Pancreas (tissue), 10 donors: ENCODE results near the gene CRADD. TPM values are rescaled to one million over a fixed set of nuclear protein-coding genes. Genes with fewer than 3 reads are reported as not detected.

ENCODE experiments used
- ATAC-seq, 4 donors: fragments of 200-7000 bp; cut with Tn5 transposase; one replicate each; pipeline versions ENCODE4 v1.8.0 to v1.9.1; 2020; ENCODE audit warnings: mild to moderate bottlenecking in 4 of 4, moderate library complexity in 4 of 4
- DNase-seq, 6 donors: peaks; one replicate each; pipeline ENCODE4 v3.0.0-alpha.2; 2020
- FAIRE-seq: peaks from 2 replicates; lab custom pipeline; 2012; peaks lifted over from hg19 to GRCh38; lab: Jason Lieb, UNC
- H3K27ac ChIP-seq, 4 donors: fragments of 200-600 bp; sonication (generic); 1 replicate in 3 of 4; 2 replicates in 1 of 4; pipeline versions ENCODE4 v1.5.0 to v1.8.0; 2020
- H3K27me3 ChIP-seq, 4 donors: fragments of 200-600 bp; one replicate each; pipeline ENCODE4 v1.8.0; 2021
- H3K36me3 ChIP-seq, 3 donors: fragments of 200-600 bp; sonication (generic) in 1 of 3; one replicate each; pipeline versions ENCODE4 v1.5.0 to v1.8.0; 2020 to 2021
- H3K4me1 ChIP-seq, 3 donors: fragments of 200-600 bp; one replicate each; pipeline ENCODE4 v1.8.0; 2021
- H3K4me3 ChIP-seq, 4 donors: fragments of 200-600 bp; sonication (generic) in 2 of 4; one replicate each; pipeline versions ENCODE4 v1.5.0 to v1.8.0; 2020 to 2021
- H3K9me3 ChIP-seq, 4 donors: fragments of 200-600 bp; one replicate each; pipeline ENCODE4 v1.8.0; 2021
- CTCF ChIP-seq, 4 donors: fragments of 200-600 bp; sonication (generic) in 3 of 4; IDR thresholded peaks; one replicate each; pipeline versions ENCODE4 v1.5.0 to v1.8.0; 2021; ENCODE audit warnings: antibody characterized with exemption in 4 of 4
- WGBS, 2 donors: extraction: QIAGEN DNeasy Blood & Tissue Kit; methylation state at CpG; one replicate each; pipeline ENCODE4 v1.1.7; 2013; 5-methylcytosine and 5-hydroxymethylcytosine counted together
- intact Hi-C, 3 donors: fragments of 100-400 bp; cut with DNase I; formaldehyde crosslinking; loops; one replicate each; pipeline versions ENCODE4 v1.11.1 to v1.14.2; 2022
- polyA plus RNA-seq, 2 donors: library from polyadenylated mRNA; stranded (reverse); fragments of 200-250 nt; gene quantifications; one replicate each; pipeline ENCODE4 v1.2.3, GENCODE V29; 2013
- total RNA-seq, 6 donors: library from RNA; stranded (reverse); fragmentation: NEBNext Ultra II Directional in 4 of 6; extraction: Animal tissue kit (Norgen Biotek cat#: 25700) in 4 of 6; gene quantifications; one replicate each; pipeline versions ENCODE4 v1.2.1 to v1.2.4, GENCODE V29; 2021 to 2023
- donor health status: healthy with polysubstance abuse.
- donor health status: DM: no; HTN: no; CAD: no; lungs with moderate emphysema.
- donor health status: DM: no; HTN: no; CAD: no.
- donor health status: control.
- donor health status: control.
- donor health status: Bipolar disorder and iron deficiency.
- donor health status: DM: yes; HTN: yes; CAD: no.
- donor health status: DM: no; HTN: no; CAD: no.
- donor health status: DM: no; HTN: no; CAD: no.
- donor health status: DM: yes; HTN: yes; CAD: no.

Gene CRADD
- total and polyA plus RNA-seq, 8 donors: 5.3 to 12.3 (median 9.2) TPM

- no peaks in the 10 kb centered on the region for H3K36me3 ChIP-seq
- no peaks in the 10 kb centered on the region for H3K4me1 ChIP-seq
- no peaks in the 10 kb centered on the region for H3K27me3 ChIP-seq
- WGBS, 2 donors: 93 to 96% methylated on average over 7 of the region's 7 CpGs
- FAIRE-seq: no peak
- no peak for DNase-seq
- no peak for TF ChIP-seq CTCF (IDR thresholded peaks at IDR 0.05)
- peak overlapping the region in 1 of 4 donors; percentile 8 for H3K27ac ChIP-seq
- no peak overlapping the region for H3K4me3 ChIP-seq
- no peaks in the 10 kb centered on the region for H3K9me3 ChIP-seq
- intact Hi-C loops: no loop called here
- ATAC-seq: peak in 1 of 4 donors; percentile 31
Observed at GRCh38 chr12:93847517-93848474, 170.6 kb downstream of the CRADD start.

GRCh38 chr12:93848523-93849101, 171.4 kb downstream of the CRADD start:
- no peak for TF ChIP-seq CTCF (IDR thresholded peaks at IDR 0.05)
- no peaks in the 10 kb centered on the region for H3K9me3 ChIP-seq
- H3K27ac ChIP-seq: peak overlapping the region in 1 of 4 donors; percentile 8
- H3K27me3 ChIP-seq: no peaks in the 10 kb centered on the region
- H3K4me3 ChIP-seq: no peak overlapping the region
- 87 to 88% methylated on average over 11 of the region's 11 CpGs for WGBS, 2 donors
- H3K36me3 ChIP-seq: no peaks in the 10 kb centered on the region
- no peaks in the 10 kb centered on the region for H3K4me1 ChIP-seq
- intact Hi-C loops: no loop called here
- DNase-seq (no peak), FAIRE-seq (no peak), ATAC-seq (peak in 2 of 4 donors; percentile 61 to 68)

- ATAC-seq (no peak), FAIRE-seq (no peak), DNase-seq (no peak)
- Histone ChIP-seq H3K27ac (no peak overlapping the region), H3K36me3 (no peaks in the 10 kb centered on the region), H3K4me1 (no peaks in the 10 kb centered on the region), H3K9me3 (no peaks in the 10 kb centered on the region), H3K27me3 (no peaks in the 10 kb centered on the region), H3K4me3 (no peak overlapping the region)
- intact Hi-C loops: no loop called here
- no peak for TF ChIP-seq CTCF (IDR thresholded peaks at IDR 0.05)
- WGBS, 2 donors: 96 to 98% methylated on average over 15 of the region's 15 CpGs
Observed at GRCh38 chr12:93849946-93850345, 172.8 kb downstream of the CRADD start.

GRCh38 chr12:93850481-93851256, 173.5 kb downstream of the CRADD start:
- no peak for ATAC-seq
- Histone ChIP-seq H3K36me3 (no peaks in the 10 kb centered on the region), H3K4me3 (no peak overlapping the region), H3K27me3 (no peaks in the 10 kb centered on the region), H3K27ac (no peak overlapping the region), H3K9me3 (no peaks in the 10 kb centered on the region), H3K4me1 (no peaks in the 10 kb centered on the region)
- no peak for TF ChIP-seq CTCF (IDR thresholded peaks at IDR 0.05)
- DNase-seq: no peak
- FAIRE-seq: no peak
- intact Hi-C loops: no loop called here
- 92 to 98% methylated on average over 7 of the region's 7 CpGs for WGBS, 2 donors
